ENCODE measurements around the gene CLDN34. TPM values are rescaled to one million over a fixed set of nuclear protein-coding genes. Genes with fewer than 3 reads are reported as not detected.

Gene CLDN34, protein sequence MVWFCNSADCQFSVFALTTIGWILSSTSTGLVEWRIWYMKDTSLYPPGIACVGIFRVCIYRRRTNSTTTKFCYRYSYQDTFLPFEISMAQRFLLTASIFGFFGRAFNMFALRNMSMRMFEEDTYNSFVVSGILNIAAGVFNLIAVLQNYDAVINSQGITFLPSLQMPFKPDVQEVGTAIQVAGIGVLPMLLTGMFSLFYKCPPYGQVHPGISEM
- total RNA-seq, result not detected
- long read RNA-seq, result 0 reads

DNA sequence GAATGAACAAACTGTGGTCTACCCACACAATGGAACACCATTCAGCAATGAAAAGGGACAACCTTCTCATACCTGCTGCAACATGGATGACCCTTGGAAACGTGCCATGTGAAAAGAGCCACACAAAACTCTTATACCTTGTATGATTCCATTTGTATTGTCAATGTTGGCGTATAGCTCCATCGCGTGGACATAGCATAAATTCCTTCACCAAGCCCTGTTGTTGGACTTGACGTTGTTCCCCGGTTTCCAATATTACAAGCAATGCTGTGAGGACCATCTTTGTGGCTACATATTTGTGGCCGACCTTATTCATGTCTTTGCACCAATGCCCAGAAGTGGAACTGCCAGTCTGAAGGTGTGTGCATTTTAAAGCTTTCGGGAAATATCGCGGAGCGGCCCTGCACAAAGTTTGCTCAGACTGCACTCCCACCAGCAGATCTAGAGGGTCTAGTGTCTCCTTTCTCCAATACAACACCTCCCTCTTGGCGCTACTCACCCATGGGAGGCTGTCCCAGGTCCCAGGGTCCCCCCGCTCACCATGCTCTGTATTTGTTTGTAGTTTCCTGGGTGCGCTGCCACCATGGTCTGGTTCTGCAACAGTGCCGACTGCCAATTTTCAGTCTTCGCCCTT is at the start of gene CLDN34:
Gene CLDN34, plus strand, starts transcription at position 584 of the 634 bp plus-strand sequence. Its CDS starts 0 bp downstream, at position 584.
- no peak for DNase-seq (ENCODE audit: low spot score)
- intact Hi-C loops (cut with DNase I), result no loop called here

DNA sequence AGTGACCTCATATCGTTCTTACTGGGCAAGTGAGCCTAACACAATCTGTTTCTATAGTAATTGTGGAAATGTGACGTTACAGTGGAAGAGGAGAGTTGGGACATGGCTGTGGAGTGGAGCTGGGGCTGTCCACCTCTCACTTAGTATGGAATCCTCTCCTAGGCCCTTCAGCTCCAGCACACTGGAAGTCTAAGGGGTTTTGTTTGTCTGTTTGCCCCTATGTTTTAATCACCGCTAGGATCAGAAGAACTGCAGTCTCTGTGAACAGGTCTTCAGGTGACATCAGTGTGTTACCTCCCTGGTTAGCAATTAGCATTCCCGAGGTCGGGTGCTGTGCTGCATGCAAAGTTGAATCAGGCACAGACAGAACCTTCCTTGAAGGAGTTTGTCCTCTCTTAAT is 49.3 kb upstream of the CLDN34 start:
- no peak for DNase-seq (ENCODE audit: low spot score)
- intact Hi-C loops (cut with DNase I), result no loop called here

DNA sequence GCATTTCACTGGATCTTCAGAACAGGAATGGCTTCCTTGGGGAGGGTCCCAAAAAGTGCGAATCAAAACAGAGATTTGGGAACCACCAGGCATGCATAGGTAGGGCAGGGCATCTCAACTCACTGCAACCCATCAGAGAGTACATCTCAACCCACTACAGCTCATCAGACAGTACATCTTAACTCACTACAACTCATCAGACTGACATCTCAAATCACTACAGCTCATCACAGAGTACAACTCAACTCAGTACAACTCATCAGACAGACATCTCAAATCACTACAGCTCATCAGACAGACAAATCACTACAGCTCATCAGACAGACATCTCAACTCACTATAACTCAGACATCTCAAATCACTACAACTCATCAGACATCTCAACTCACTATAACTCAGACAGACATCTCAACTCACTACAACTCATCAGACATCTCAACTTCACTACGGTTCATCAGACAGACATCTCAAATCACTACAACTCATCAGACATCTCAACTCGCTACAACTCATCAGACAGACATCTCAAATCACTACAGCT is 47.5 kb upstream of the CLDN34 start:
- intact Hi-C loops (cut with DNase I), result no loop called here
- DNase-seq (ENCODE audit: low spot score), result no peak

DNA sequence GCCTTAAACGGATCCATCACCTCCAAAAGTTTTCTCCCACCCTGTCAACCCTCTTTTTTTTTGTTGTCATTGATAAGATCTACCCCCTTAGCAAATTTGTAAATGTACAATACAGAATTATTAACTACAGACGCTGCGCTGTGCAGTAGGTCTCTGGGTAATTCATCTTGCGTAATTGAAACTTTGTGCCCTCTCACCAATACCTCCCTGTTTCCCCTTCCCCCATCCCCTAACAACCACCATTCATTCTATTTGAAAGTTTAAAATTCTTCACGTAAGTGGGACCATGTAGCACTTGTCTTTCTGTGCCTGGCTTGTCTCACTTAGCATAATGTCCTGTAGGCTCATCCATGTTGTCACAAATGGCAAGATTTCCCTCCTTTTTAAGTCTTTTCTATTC is 45.8 kb upstream of the CLDN34 start:
- intact Hi-C loops (cut with DNase I), result no loop called here

DNA sequence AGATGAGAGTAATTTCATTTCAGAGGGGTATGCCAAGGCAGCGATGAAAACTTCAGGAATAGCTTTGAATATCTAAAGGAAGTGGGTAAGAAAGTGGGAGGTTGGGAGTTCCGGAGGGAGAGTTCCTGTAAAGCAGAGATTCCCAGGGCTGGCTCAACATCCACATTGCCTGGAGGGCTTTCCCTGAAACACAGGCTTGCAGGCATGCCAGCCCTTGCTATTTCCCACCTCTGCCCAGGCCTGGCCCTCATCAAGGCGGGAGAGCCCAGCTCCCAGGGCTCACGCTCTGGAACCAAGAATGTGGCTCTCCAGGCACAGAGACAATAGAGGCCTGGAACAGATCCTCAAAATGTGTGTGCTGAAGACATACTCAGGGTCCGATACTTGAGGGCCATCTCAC is 43.8 kb upstream of the CLDN34 start:
- intact Hi-C loops (cut with DNase I), result no loop called here
- no peak for DNase-seq (ENCODE audit: low spot score)

More for the DNA sequence above, 45.8 kb upstream of the CLDN34 start:
- no peak for DNase-seq (ENCODE audit: low spot score)

DNA sequence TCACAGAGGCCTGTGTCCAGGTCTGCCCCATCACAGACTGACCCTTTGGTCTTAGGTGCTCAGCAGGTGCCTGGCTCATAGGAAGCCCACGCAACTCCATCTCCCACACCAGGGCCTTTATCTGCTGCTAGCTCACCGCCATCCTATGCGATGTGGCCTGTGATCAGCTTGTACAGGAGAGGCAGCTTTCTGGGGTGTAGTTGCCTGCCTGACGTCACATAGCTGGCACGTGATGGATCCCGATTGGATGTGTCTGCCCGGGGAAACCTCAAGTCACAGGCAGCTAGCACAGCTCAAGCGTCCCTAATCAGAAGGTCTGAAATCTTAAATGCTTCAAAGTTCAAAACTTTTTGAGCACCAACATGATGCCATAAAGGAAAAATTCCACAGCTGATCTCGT is 41.2 kb upstream of the CLDN34 start:
- no peak for DNase-seq (ENCODE audit: low spot score)
- intact Hi-C loops (cut with DNase I), result no loop called here

DNA sequence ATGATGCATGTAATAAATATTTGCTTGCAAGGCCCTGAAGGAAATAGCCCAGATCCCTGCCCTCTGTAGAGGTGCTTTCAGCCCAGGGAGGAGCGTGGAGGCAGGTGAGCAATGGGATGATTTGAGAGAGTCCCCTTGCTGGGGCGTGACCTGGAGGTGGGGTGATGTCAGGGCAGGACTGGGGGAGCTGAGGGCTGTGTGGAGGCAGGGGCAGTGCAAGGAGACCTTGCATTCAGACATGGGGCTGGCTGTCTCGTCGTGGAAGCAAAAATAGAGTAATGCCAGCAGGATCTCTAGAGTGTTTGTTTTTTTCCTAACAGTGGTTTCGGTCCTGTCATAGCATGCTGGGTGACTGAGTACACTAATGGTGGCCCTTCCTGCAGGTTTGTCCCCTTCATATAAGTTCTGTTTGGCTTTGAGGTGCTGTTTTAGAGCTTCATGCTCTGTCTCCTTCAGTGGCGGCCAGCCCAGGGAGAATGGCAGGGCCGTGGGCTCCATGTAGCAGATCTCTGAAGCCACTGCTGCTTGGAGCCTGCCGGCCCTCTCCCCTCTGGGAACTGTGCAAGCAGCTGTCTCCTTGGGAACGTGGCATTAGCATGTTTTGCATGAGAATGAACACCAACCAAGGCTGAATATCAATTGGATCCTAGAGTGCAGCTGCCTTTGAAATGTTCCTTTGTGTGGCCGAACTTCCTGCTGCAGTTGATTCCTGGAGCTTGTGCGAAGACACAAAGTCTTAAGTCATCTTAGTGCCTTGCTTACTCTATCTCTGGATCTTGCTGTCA is 39.3 kb upstream of the CLDN34 start:
- intact Hi-C loops (cut with DNase I), result no loop called here
- no peak for DNase-seq (ENCODE audit: low spot score)

DNA sequence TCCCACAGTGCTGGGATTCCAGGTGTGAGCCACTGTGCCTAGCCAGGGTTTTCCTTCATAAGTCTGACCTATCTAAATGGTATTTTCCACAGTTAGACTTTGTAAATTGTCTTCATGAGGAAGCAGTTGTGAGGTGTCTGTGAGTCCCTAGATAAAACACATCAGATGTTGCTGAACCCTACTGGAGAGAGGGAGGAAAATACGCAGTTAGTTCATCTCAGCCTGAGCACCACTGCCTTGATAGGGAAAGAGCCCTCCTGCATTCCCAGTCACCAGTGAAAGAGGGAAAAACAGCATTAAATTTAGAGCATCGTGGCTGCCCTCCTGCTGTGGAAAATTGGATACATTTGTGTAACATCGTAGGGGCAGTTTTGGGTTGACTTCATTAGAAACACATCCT is 31.7 kb upstream of the CLDN34 start:
- DNase-seq (ENCODE audit: low spot score), result no peak
- intact Hi-C loops (cut with DNase I), result no loop called here

DNA sequence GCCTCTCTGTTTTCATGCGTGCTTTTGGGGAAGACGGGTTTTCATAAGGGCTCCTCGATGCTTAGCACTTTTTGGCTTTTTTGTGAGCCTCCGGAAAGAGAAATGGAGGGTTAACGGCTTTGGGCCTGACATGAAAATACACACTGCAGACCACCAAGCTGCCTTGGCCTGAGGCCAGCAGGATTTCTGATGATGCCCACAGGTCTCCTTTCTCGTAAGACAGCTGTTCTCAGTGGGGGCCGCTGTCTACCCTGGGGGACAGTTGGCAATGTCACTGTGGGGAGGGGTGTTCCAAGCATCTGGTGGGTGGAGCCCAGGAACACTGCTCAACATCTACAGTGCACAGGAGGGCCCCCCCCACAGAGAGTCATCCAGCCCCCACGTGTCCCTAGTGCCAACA is 29.4 kb upstream of the CLDN34 start:
- DNase-seq (ENCODE audit: low spot score), result no peak
- intact Hi-C loops (cut with DNase I), result no loop called here

DNA sequence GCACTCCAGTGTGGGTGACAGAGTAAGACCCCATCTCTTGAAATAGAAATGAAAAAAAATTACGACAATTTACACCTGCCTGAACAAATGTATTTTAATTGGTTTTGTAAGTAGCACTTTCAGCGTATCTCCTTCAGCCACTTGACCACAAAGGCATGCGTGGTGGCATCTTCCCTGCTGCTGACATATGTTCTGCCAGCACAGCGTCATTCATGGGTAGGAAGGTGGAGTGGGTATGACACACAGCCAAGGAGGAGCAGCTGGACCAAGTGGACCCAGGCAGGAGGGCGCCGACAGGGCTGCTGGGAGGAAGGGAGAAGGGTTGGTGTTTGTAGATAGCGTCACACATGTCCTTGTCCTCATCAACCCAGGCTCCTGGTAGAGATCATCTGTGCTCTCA is 28.6 kb upstream of the CLDN34 start:
- intact Hi-C loops (cut with DNase I), result no loop called here
- no peak for DNase-seq (ENCODE audit: low spot score)

DNA sequence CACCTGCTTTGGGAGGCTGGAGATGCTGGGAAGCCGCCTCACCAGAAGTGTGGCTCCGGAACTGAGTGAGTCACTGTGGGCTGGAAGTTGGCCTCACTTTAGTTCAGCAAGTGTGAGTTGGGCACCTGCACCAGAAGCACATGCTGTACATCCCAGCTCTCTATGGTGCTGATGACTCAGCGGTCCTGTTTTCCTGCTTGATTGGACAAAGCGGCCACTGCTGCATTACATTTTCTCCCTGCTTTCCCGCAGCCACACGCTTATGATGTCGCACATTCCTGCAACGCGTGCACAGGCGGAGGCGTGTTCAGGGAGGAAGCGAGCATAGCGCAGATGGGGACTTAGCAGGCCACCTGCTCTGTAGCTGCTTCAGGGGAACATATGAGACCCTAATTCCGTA is 26.7 kb upstream of the CLDN34 start:
- intact Hi-C loops (cut with DNase I), result no loop called here
- no peak for DNase-seq (ENCODE audit: low spot score)

DNA sequence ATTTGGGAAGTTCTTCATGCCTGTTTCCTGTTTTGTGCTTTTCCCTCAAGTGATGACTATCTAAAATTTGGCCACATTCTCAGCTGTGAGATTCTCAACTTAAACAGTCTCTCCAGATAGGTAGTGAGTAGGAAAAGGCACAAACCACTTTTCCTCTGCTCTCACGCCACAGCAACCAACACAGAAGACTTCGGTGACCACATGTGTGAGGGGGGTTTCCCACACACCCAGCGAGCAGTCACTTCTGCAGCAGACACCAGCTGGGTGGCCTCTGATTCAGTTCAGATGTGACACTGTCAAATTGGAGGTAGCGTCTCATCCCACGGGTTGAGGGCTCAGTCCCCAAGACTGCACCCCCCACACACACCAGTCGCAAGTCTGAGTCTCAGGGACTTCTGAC is 25.1 kb upstream of the CLDN34 start:
- no peak for DNase-seq (ENCODE audit: low spot score)
- intact Hi-C loops (cut with DNase I), result no loop called here

DNA sequence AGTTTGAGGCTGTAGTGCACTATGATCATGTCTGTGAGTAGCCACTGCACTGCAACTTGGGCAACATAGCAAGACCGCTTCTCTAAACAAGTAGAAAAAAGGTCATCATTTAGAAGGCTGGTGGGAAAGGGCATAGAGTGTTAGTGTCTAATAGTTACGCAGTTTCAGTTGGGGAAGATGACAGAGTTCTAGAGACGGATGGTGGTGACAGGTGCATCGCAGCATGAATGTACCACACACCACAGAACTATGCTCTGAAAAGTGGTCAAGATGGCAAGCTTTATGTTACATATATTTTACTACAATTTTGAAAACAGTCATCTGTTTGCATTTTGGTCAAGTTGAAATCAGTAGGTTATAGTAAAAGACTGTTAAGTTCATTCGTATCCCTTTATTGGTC is 23.7 kb upstream of the CLDN34 start:
- no peak for DNase-seq (ENCODE audit: low spot score)
- intact Hi-C loops (cut with DNase I), result no loop called here

DNA sequence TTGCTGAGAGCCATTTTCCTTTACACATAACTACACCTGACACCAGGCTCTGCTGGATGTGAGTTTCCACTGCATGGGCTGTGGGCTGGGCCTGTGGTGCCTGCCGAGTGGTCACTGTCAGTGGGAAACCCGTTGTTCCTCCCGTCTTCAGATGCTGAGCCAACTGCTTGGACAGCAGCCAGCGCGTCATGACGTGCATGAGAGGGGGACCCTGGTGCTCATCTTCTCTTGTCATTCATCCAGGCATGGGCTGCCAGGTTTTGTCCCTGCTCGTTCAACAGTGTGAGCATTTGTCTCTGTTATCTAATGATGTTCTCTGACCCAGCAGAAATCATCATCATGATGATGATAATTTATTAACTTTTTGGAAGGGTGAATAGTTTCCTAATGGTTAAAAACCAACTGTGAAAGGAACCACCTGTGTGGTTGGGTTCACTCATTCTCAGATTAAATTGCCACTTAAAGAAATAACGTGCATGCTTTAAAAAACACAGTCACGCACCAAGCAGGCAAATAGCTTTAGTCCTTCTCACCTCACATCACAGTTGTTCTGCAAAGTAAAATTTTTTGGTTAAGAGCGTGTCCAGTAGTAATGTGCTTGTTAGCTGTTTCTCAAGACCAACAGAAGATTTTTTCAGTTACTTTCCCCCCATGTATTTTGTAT is 19.9 kb upstream of the CLDN34 start:
- no peak for DNase-seq (ENCODE audit: low spot score)
- intact Hi-C loops (cut with DNase I), result no loop called here

DNA sequence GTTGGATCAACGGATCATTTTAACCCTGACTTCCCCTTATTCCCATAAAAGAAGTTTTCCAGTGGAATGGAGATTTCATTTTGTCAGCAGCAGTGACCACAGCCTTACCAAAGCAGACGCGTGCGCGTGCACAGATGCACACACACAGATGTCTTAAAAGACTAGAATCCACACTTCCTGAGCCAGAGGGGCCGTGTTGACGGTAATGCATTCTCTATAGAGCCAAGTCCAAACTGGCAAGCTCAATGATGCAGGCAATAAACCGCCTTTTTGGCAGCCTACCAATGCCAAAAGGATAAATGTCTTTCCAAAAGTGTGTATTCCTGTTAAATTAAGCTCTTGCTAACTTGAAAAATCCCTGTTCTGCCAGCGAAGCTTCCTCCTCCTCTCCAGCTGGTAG is 18.8 kb upstream of the CLDN34 start:
- intact Hi-C loops (cut with DNase I), result no loop called here
- DNase-seq (ENCODE audit: low spot score), result no peak

DNA sequence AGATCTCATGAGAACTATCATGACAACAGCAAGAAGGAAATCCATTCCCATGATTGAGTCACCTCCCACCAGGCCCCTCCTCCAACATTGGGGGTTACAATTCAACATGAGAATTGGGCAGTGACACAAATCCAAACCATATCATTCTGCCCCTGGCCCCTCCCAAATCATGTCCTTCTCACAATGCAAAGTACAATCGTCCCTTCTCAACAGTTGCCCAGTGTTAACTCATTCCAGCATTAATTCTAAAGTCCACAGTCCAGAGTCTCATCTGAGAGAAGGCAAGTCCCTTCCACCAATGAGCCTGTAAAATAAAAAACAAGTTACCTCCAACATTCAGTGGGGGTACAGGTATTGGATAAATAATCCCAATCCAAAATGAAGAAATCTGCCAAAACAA is 14.9 kb upstream of the CLDN34 start:
- no peak for DNase-seq (ENCODE audit: low spot score)
- intact Hi-C loops (cut with DNase I), result no loop called here

DNA sequence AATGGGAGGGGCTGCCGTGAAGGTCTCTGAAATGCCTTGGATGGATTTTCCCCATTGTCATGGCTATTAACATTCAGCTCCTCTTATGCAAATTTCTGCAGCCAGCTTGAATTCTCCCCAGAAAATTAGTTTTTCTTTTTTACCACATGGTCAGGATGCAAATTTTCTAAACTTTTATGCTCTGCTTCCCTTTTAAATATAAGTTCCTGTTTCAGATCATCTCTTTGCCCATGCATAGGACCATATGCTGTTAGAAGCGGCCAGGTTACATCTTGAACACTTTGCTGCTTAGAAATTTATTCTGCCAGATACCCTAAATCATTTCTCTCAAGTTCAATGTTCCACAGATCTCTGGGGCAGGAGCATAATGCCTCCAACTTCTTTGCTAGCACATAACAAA is 13.8 kb upstream of the CLDN34 start:
- intact Hi-C loops (cut with DNase I), result no loop called here
- DNase-seq (ENCODE audit: low spot score), result no peak

DNA sequence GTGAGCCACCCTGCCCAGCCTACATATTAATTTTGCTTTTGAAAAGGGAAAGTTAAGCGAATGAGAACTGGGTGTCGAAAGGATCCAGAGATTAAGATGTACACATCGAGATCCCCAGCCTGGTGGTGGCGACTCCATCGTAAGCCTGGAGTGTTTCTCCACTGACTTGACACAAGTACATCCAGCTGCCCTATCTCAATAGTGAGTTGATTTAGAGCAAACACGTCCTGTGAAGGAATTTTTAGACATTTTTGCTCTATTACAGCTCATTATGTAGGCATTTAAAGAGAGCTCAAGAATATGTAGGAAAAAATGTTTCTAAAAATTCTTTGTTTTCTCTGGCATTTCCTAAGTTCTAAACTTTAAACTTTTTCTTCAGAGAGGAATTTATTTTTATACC is 11.7 kb upstream of the CLDN34 start:
- DNase-seq (ENCODE audit: low spot score), result no peak
- intact Hi-C loops (cut with DNase I), result no loop called here

DNA sequence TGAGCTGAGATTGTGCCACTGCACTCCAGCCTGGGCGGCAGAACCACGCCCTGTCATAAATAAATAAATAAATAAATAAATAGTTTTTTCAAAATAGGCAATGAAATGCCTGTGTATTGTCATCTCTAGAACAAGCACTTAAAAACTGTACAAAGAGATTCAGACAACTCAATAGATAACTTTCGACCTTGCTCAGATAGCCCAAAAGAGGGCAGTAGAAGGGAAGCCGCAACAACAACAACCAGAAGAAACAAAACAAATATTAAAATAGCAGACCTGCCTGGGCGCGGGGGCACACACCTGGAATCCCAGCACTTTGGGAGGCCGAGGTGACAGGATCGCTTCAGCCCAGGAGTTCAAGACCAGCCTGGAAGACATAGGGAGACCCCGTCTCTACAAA is 9.4 kb upstream of the CLDN34 start:
- DNase-seq (ENCODE audit: low spot score), result no peak
- intact Hi-C loops (cut with DNase I), result no loop called here

DNA sequence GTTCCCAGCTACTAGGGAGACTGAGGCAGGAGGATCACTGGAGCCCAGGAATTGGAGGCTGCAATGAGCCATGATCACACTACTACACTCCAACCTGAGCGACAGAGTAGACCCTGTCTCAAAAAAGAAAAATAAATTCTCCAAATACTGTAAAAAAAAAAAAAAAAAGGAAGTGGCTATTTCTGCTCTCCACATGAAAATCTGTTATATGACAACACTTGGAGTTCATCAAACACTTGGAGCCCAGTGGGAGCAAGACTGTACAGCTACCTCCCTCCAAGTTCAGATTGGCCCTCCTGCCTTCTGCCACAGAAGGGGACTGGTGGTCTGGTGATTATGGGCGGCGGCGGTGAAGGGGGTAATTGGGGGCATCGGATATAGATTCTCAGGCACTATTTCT is 9.0 kb upstream of the CLDN34 start:
- intact Hi-C loops (cut with DNase I), result no loop called here
- no peak for DNase-seq (ENCODE audit: low spot score)

Measured in cardiac septum (tissue), 1 donor.